BLaER1 treated with 17β-estradiol and CSF1 and Interleukin-3, amounts not matched to agents 10 nM and 100 nM (cell line): Measurements from ENCODE around the gene HS6ST2.

Source experiments
- H3K27ac ChIP-seq, 11 experiments: shearing (Covaris generic); formaldehyde crosslinking; 2 replicates each; pipeline ENCODE4 v1.8.1; 2022
- H3K27me3 ChIP-seq, 11 experiments: shearing (Covaris generic); formaldehyde crosslinking; 2 replicates each; pipeline ENCODE4 v1.8.1; 2022
- H3K36me3 ChIP-seq, 11 experiments: shearing (Covaris generic); formaldehyde crosslinking; 2 replicates each; pipeline ENCODE4 v1.8.1; 2022
- H3K4me1 ChIP-seq, 10 experiments: shearing (Covaris generic); formaldehyde crosslinking; 2 replicates each; pipeline ENCODE4 v1.8.1; 2022
- H3K4me2 ChIP-seq, 11 experiments: shearing (Covaris generic); formaldehyde crosslinking; 2 replicates each; pipeline ENCODE4 v1.8.1; 2022
- H3K4me3 ChIP-seq, 10 experiments: shearing (Covaris generic); formaldehyde crosslinking; 2 replicates each; pipeline ENCODE4 v1.8.1; 2022
- H3K9ac ChIP-seq, 11 experiments: shearing (Covaris generic); formaldehyde crosslinking; 2 replicates each; pipeline ENCODE4 v1.8.1; 2022
- H3K9me3 ChIP-seq, 11 experiments: shearing (Covaris generic); formaldehyde crosslinking; replicated peaks in 1 of 11; 2 replicates each; pipeline ENCODE4 v1.8.1; 2022
- H4K20me1 ChIP-seq, 11 experiments: shearing (Covaris generic); formaldehyde crosslinking; 2 replicates each; pipeline ENCODE4 v1.8.1; 2022
- Cebpa-rat ChIP-seq, 11 experiments: shearing (Covaris generic); IDR thresholded peaks; 2 replicates each; pipeline ENCODE4 v1.8.1; 2022

Gene HS6ST2

GRCh38 chrX:132756439-132756838 is 202.0 kb downstream of the HS6ST2 start:
- H3K4me3 ChIP-seq: no peak overlapping the region
- peak overlapping the region in 4 of 11 experiments; percentile 25 to 37 (median 34); a peak in 6 of 22 replicates for H3K27ac ChIP-seq
- peaks cover 3 to 37% (median 21%) of the 10 kb centered on the region in 10 experiments; a peak in 19 of 20 replicates for H3K4me1 ChIP-seq
- peaks cover 98 to 100% (median 100%) of the 10 kb centered on the region in 11 experiments for H3K27me3 ChIP-seq
- TF ChIP-seq Cebpa-rat (IDR thresholded peaks at IDR 0.05): no peak
- no peak overlapping the region; a peak in 1 of 22 replicates for H3K9ac ChIP-seq
- peaks cover 0 to 24% (median 5%) of the 10 kb centered on the region in 11 experiments; a peak in 12 of 22 replicates for H3K9me3 ChIP-seq
- no peaks in the 10 kb centered on the region for H3K36me3 ChIP-seq
- H4K20me1 ChIP-seq: peaks cover 0 to 5% (median 0%) of the 10 kb centered on the region in 11 experiments; a peak in 2 of 22 replicates
- H3K4me2 ChIP-seq: peak overlapping the region in 3 of 11 experiments; percentile 29 to 39 (median 33); a peak in 2 of 22 replicates

- H3K9ac ChIP-seq: peak overlapping the region in 7 of 11 experiments; percentile 7 to 69 (median 55); a peak in 9 of 22 replicates
- peaks cover 22 to 37% (median 31%) of the 10 kb centered on the region in 10 experiments for H3K4me1 ChIP-seq
- no peak overlapping the region for H3K4me3 ChIP-seq
- peaks cover 0 to 22% (median 0%) of the 10 kb centered on the region in 11 experiments; a peak in 4 of 22 replicates for H4K20me1 ChIP-seq
- peaks cover 0 to 17% (median 0%) of the 10 kb centered on the region in 11 experiments; a peak in 9 of 22 replicates for H3K9me3 ChIP-seq
- peaks cover 95 to 100% (median 99%) of the 10 kb centered on the region in 11 experiments for H3K27me3 ChIP-seq
- H3K36me3 ChIP-seq: no peaks in the 10 kb centered on the region
- TF ChIP-seq Cebpa-rat (IDR thresholded peaks at IDR 0.05): no peak
- peak overlapping the region; percentile 48 to 76 (median 64) for H3K4me2 ChIP-seq
- H3K27ac ChIP-seq: peak overlapping the region in 9 of 11 experiments; percentile 47 to 82 (median 64); a peak in 17 of 22 replicates
Observed at GRCh38 chrX:132751063-132751690, 207.3 kb downstream of the HS6ST2 start.

- peak overlapping the region; percentile 39 to 76 (median 64) for H3K4me2 ChIP-seq
- TF ChIP-seq Cebpa-rat (IDR thresholded peaks at IDR 0.05): no peak
- H3K9ac ChIP-seq: peak overlapping the region in 8 of 11 experiments; percentile 4 to 69 (median 43); a peak in 9 of 22 replicates
- no peak overlapping the region for H3K4me3 ChIP-seq
- H3K27me3 ChIP-seq: peaks cover 94 to 100% (median 99%) of the 10 kb centered on the region in 11 experiments
- peaks cover 22 to 37% (median 31%) of the 10 kb centered on the region in 10 experiments for H3K4me1 ChIP-seq
- peaks cover 0 to 17% (median 0%) of the 10 kb centered on the region in 11 experiments; a peak in 9 of 22 replicates for H3K9me3 ChIP-seq
- H4K20me1 ChIP-seq: peaks cover 0 to 22% (median 0%) of the 10 kb centered on the region in 11 experiments; a peak in 4 of 22 replicates
- peak overlapping the region in 9 of 11 experiments; percentile 47 to 82 (median 64); a peak in 17 of 22 replicates for H3K27ac ChIP-seq
- H3K36me3 ChIP-seq: no peaks in the 10 kb centered on the region
Observed at GRCh38 chrX:132750331-132751062, 207.9 kb downstream of the HS6ST2 start.

- H3K4me2 ChIP-seq: peak overlapping the region in 2 of 11 experiments; percentile 39 to 49; a peak in 2 of 22 replicates
- H4K20me1 ChIP-seq: peaks cover 0 to 22% (median 0%) of the 10 kb centered on the region in 11 experiments; a peak in 4 of 22 replicates
- H3K9me3 ChIP-seq: peaks cover 0 to 13% (median 0%) of the 10 kb centered on the region in 11 experiments; a peak in 9 of 22 replicates
- TF ChIP-seq Cebpa-rat (IDR thresholded peaks at IDR 0.05): no peak
- H3K27me3 ChIP-seq: peaks cover 92 to 100% (median 99%) of the 10 kb centered on the region in 11 experiments
- H3K36me3 ChIP-seq: no peaks in the 10 kb centered on the region
- peak overlapping the region in 1 of 11 experiments; percentile 1; a peak in 1 of 22 replicates for H3K27ac ChIP-seq
- no peak overlapping the region for H3K9ac ChIP-seq
- H3K4me1 ChIP-seq: peaks cover 22 to 37% (median 31%) of the 10 kb centered on the region in 10 experiments
- no peak overlapping the region for H3K4me3 ChIP-seq
Observed at GRCh38 chrX:132749406-132749805, 209.0 kb downstream of the HS6ST2 start.

- no peaks in the 10 kb centered on the region for H3K36me3 ChIP-seq
- no peak overlapping the region for H3K4me3 ChIP-seq
- peaks cover 92 to 100% (median 99%) of the 10 kb centered on the region in 11 experiments for H3K27me3 ChIP-seq
- peaks cover 0 to 22% (median 0%) of the 10 kb centered on the region in 11 experiments; a peak in 4 of 22 replicates for H4K20me1 ChIP-seq
- peaks cover 0 to 9% (median 0%) of the 10 kb centered on the region in 11 experiments; a peak in 8 of 22 replicates for H3K9me3 ChIP-seq
- no peak overlapping the region for H3K9ac ChIP-seq
- peaks cover 22 to 37% (median 31%) of the 10 kb centered on the region in 10 experiments for H3K4me1 ChIP-seq
- H3K4me2 ChIP-seq: no peak overlapping the region
- TF ChIP-seq Cebpa-rat (IDR thresholded peaks at IDR 0.05): no peak
- no peak overlapping the region for H3K27ac ChIP-seq
Observed at GRCh38 chrX:132748909-132749308, 209.5 kb downstream of the HS6ST2 start.

- no peak for TF ChIP-seq Cebpa-rat (IDR thresholded peaks at IDR 0.05)
- peaks cover 92 to 100% (median 99%) of the 10 kb centered on the region in 11 experiments for H3K27me3 ChIP-seq
Observed at GRCh38 chrX:132748268-132748667, 210.2 kb downstream of the HS6ST2 start.

GRCh38 chrX:132745593-132745992 is 212.8 kb downstream of the HS6ST2 start:
- peaks cover 8 to 30% (median 14%) of the 10 kb centered on the region in 10 experiments for H3K4me1 ChIP-seq
- H4K20me1 ChIP-seq: peaks cover 0 to 19% (median 0%) of the 10 kb centered on the region in 11 experiments; a peak in 4 of 22 replicates
- TF ChIP-seq Cebpa-rat (IDR thresholded peaks at IDR 0.05): no peak
- H3K4me2 ChIP-seq: no peak overlapping the region
- H3K36me3 ChIP-seq: no peaks in the 10 kb centered on the region
- H3K4me3 ChIP-seq: no peak overlapping the region
- H3K27ac ChIP-seq: no peak overlapping the region
- H3K27me3 ChIP-seq: peaks cover 94 to 100% (median 100%) of the 10 kb centered on the region in 11 experiments
- H3K9me3 ChIP-seq: no peaks in the 10 kb centered on the region; a peak in 2 of 22 replicates
- no peak overlapping the region for H3K9ac ChIP-seq

More at GRCh38 chrX:132748268-132748667, 210.2 kb downstream of the HS6ST2 start:
- Histone ChIP-seq H4K20me1 (peaks cover 0 to 22% (median 0%) of the 10 kb centered on the region in 11 experiments; a peak in 4 of 22 replicates), H3K4me1 (peaks cover 22 to 37% (median 31%) of the 10 kb centered on the region in 10 experiments), H3K4me3 (no peak overlapping the region), H3K27ac (no peak overlapping the region), H3K9me3 (peaks cover 0 to 4% (median 0%) of the 10 kb centered on the region in 11 experiments; a peak in 7 of 22 replicates), H3K4me2 (no peak overlapping the region), H3K9ac (no peak overlapping the region), H3K36me3 (no peaks in the 10 kb centered on the region)

GRCh38 chrX:132744470-132744869 is 214.0 kb downstream of the HS6ST2 start:
- Histone ChIP-seq H3K9me3 (no peaks in the 10 kb centered on the region; a peak in 2 of 22 replicates), H3K36me3 (no peaks in the 10 kb centered on the region), H3K4me3 (no peak overlapping the region), H3K4me2 (no peak overlapping the region), H4K20me1 (peaks cover 0 to 19% (median 0%) of the 10 kb centered on the region in 11 experiments; a peak in 4 of 22 replicates), H3K27me3 (peaks cover 92 to 100% (median 99%) of the 10 kb centered on the region in 11 experiments), H3K9ac (no peak overlapping the region), H3K27ac (no peak overlapping the region), H3K4me1 (peaks cover 0 to 19% (median 4%) of the 10 kb centered on the region in 10 experiments; a peak in 11 of 20 replicates)
- TF ChIP-seq Cebpa-rat (IDR thresholded peaks at IDR 0.05): no peak
